ENCODE results near the gene PI16. TPM values are rescaled to one million over a fixed set of nuclear protein-coding genes. Genes with fewer than 3 reads are reported as not detected.
A peak's percentile ranks its signal among the peaks of the same experiment; 100 is the strongest.

PI16 gene
- total and polyA plus RNA-seq, 2 experiments from 2014 or later, result 227 to 390 TPM

DNA sequence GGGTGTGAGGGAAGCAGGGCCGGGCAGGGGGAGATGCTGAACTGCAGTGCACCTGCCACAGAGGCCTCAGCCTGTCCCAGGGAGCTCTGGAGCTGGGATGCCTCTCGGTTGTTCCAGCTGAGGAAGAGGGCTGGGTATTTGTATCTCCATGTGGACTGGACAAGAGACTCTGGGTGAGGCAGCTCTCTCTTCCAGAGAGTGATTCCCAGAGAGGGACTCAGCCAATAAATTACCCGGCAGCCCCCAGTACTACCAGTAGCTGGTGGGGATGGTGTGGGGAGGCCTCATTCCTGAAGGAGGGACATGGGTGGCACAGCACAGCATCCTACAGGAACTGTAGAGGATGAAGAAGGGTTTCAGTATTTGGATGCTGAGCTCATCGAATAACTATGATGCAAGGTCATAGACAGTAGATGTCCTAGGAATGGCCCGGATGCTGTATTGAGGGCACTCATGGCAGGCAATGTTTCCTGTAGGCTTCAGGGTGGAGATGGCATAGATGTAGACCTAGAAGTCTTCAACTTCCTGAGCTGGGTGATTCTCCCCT, 52.3 kb downstream of the PI16 start:
- in situ Hi-C loops (cut with MboI), result loop anchor here (10.0 kb wide), 1 partner anchor 232 kb away; no protein-coding TSS in a partner anchor
- H4K20me1 ChIP-seq (ENCODE audit: insufficient read depth), result no peaks in the 10 kb centered on the region
- WGBS, 2 experiments (ENCODE audit: low coverage in 1 of 2, low lambda C conversion rate in 2 of 2, missing lambda C conversion rate in 2 of 2), result 88 to 89% methylated on average over 5 of the region's 5 CpGs
- H3K4me1 ChIP-seq (ENCODE audit: insufficient read depth), result 0 out of 2 replicates have a peak, but pooled peaks cover 7% of the 10 kb centered on the region
- H2AFZ ChIP-seq, result no peak overlapping the region
- no peak overlapping the region for H3K4me2 ChIP-seq (ENCODE audit: unreplicated experiment)
- H3K36me3 ChIP-seq (ENCODE audit: low read depth), result no peaks in the 10 kb centered on the region
- H3K27ac ChIP-seq, result no peak overlapping the region
- H3K9ac ChIP-seq, result no peak overlapping the region
- no peaks in the 10 kb centered on the region for H3K9me3 ChIP-seq (ENCODE audit: low read depth)
- peak; percentile 57 for DNase-seq
- TF ChIP-seq EZH2phosphoT487 (IDR thresholded peaks at IDR 0.05; ENCODE audit: insufficient read depth, low read depth) (no peak), EZH2 (IDR thresholded peaks at IDR 0.05; ENCODE audit: insufficient read depth, poor library complexity, severe bottlenecking) (no peak)
- no peaks in the 10 kb centered on the region for H3K27me3 ChIP-seq (replicated peaks; ENCODE audit: insufficient read depth)
- H3K9me2 ChIP-seq (ENCODE audit: insufficient read depth), result no peaks in the 10 kb centered on the region
- H3K79me2 ChIP-seq (ENCODE audit: insufficient read depth), result no peaks in the 10 kb centered on the region
- no peak overlapping the region for H3K4me3 ChIP-seq
- H3F3A ChIP-seq (ENCODE audit: insufficient read depth), result no peaks in the 10 kb centered on the region

DNA sequence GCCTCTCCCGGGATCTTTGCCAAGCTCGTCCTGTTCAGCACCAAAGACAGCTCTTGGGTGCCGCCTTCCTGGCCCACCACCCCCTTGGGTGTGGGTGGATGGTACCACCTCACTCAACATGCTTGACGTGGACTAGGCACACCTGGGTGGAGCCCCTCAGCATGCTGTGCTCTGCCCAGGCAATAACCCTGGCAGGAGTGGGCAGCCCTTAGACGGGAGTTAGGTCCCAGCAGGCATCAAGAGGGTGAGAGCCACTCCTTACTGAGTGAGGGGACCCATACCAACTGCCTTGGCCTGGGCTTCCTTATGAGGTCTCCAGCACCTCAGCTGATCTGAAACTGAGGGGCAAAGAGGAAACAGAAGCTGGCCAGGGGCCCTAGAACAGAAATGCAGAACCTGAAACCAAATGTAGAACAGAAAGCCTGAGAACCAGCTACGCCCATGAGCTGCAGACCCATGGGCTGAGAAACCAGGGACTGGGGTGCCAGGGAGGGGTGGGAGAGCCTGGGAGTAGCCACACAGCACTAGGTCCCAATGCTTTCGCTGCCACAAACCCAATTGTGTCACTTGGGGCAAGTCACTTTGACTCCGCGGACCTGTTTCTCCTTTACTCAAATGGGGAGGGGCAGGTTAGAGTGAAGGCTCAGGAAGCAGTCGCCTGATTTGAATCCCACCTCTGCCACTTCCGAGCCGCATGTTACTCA, 53.0 kb downstream of the PI16 start:
- H4K20me1 ChIP-seq (ENCODE audit: insufficient read depth), result no peaks in the 10 kb centered on the region
- no peaks in the 10 kb centered on the region for H3K27me3 ChIP-seq (replicated peaks; ENCODE audit: insufficient read depth)
- WGBS, 2 experiments (ENCODE audit: low coverage in 1 of 2, low lambda C conversion rate in 2 of 2, missing lambda C conversion rate in 2 of 2), result 72 to 76% methylated on average over 12 of the region's 12 CpGs
- no peak overlapping the region for H2AFZ ChIP-seq
- DNase-seq, result no peak
- H3K79me2 ChIP-seq (ENCODE audit: insufficient read depth), result no peaks in the 10 kb centered on the region
- no peaks in the 10 kb centered on the region for H3F3A ChIP-seq (ENCODE audit: insufficient read depth)
- H3K9ac ChIP-seq, result no peak overlapping the region
- in situ Hi-C loops (cut with MboI), result loop anchor here (10.0 kb wide), 1 partner anchor 233 kb away; no protein-coding TSS in a partner anchor
- no peaks in the 10 kb centered on the region for H3K9me2 ChIP-seq (ENCODE audit: insufficient read depth)
- H3K4me3 ChIP-seq, result no peak overlapping the region
- no peaks in the 10 kb centered on the region for H3K9me3 ChIP-seq (ENCODE audit: low read depth)
- TF ChIP-seq EZH2phosphoT487 (IDR thresholded peaks at IDR 0.05; ENCODE audit: insufficient read depth, low read depth) (no peak), EZH2 (IDR thresholded peaks at IDR 0.05; ENCODE audit: insufficient read depth, poor library complexity, severe bottlenecking) (no peak)
- H3K4me1 ChIP-seq (ENCODE audit: insufficient read depth), result 0 out of 2 replicates have a peak, but pooled peaks cover 7% of the 10 kb centered on the region
- H3K27ac ChIP-seq, result no peak overlapping the region
- H3K4me2 ChIP-seq (ENCODE audit: unreplicated experiment), result no peak overlapping the region
- no peaks in the 10 kb centered on the region for H3K36me3 ChIP-seq (ENCODE audit: low read depth)

DNA sequence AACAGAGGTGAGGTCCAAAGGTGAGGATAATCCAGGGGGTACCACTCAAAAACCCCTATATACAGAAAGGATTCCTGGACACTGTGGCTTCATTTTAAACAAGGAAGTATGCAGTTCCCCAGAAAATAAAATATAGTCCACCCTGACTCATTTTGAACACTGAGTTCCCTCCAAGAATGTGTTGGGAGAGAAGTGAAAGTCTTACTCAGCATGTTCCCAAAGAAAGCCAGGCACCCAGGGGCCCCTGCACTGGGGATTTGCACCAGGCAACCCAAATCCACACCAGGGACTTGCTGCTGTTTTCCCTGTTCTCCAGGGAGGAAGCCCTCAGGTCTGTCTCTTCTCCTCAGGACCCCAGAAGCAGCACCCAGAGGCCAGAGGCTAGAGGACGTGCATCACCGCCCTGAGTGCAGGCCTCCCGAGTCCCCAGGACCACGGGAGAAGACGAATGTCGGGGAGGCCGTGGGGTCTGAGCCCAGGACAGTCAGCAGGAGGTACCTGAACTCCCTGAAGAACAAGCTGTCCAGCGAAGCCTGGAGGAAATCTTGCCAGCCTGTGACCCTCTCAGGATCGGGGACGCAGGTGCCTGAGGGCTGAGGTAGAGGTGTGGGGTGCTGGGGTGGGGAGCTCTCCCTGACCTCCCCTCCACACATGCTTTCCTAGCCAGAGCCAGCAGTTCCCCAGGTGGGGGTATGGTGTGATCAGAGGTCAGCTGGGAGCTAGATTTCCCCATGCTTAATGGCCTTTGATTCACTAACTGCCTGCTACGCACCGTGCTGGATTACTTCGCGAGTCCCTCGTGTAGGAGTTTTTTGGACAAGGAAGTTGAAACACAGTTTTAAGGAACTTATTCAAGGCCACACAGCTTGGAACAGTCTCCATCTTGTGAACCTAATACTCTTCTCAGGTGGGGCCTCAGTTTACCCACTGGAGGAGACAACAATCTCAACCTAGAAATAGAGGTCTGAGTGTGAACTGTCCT, 54.2 kb downstream of the PI16 start:
- 88 to 92% methylated on average over 14 to 15 of the region's 15 CpGs for WGBS, 2 experiments (ENCODE audit: low coverage in 1 of 2, low lambda C conversion rate in 2 of 2, missing lambda C conversion rate in 2 of 2)
- H3K27me3 ChIP-seq (replicated peaks; ENCODE audit: insufficient read depth), result no peaks in the 10 kb centered on the region
- no peaks in the 10 kb centered on the region for H3K36me3 ChIP-seq (ENCODE audit: low read depth)
- no peaks in the 10 kb centered on the region for H3K79me2 ChIP-seq (ENCODE audit: insufficient read depth)
- no peak overlapping the region for H2AFZ ChIP-seq
- 0 out of 2 replicates have a peak, but pooled peaks cover 7% of the 10 kb centered on the region for H3K4me1 ChIP-seq (ENCODE audit: insufficient read depth)
- no peak overlapping the region for H3K4me2 ChIP-seq (ENCODE audit: unreplicated experiment)
- TF ChIP-seq EZH2 (IDR thresholded peaks at IDR 0.05; ENCODE audit: insufficient read depth, poor library complexity, severe bottlenecking) (no peak), EZH2phosphoT487 (IDR thresholded peaks at IDR 0.05; ENCODE audit: insufficient read depth, low read depth) (no peak)
- H3K9me3 ChIP-seq (ENCODE audit: low read depth), result no peaks in the 10 kb centered on the region
- H3K9me2 ChIP-seq (ENCODE audit: insufficient read depth), result no peaks in the 10 kb centered on the region
- in situ Hi-C loops (cut with MboI), result loop anchor here (10.0 kb wide), 1 partner anchor 234 kb away; no protein-coding TSS in a partner anchor
- no peaks in the 10 kb centered on the region for H4K20me1 ChIP-seq (ENCODE audit: insufficient read depth)
- no peak overlapping the region for H3K27ac ChIP-seq
- H3K4me3 ChIP-seq, result no peak overlapping the region
- DNase-seq, result peak; percentile 15
- no peaks in the 10 kb centered on the region for H3F3A ChIP-seq (ENCODE audit: insufficient read depth)
- H3K9ac ChIP-seq, result no peak overlapping the region

DNA sequence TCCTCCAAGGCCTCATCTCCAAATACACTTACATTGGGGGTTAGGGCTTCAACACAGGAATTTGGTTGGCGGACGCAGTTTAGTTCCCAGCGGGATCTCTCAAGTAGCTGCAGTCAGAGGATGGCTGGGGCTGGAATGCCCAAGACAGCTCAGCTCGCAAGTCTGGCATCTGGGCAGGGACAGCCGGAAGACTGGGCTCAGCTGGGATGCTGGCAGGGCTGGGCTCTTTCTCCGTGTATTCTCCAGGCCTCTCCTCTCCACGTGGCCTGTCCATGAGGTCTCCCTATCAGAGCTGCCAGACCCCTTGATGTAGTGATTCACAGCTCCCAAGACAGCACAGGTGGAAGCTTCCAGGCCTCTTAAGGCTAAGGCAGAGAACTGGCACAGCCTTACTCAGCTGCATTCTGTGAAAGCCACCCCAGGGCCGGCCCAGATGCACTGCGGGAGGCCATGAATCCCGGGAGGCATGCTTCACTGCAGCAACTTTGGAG, 55.9 kb downstream of the PI16 start:
- Histone ChIP-seq H3K4me3 (no peak overlapping the region), H4K20me1 (ENCODE audit: insufficient read depth) (no peaks in the 10 kb centered on the region), H3K79me2 (ENCODE audit: insufficient read depth) (no peaks in the 10 kb centered on the region), H3K9ac (no peak overlapping the region), H2AFZ (no peak overlapping the region), H3K9me2 (ENCODE audit: insufficient read depth) (no peaks in the 10 kb centered on the region), H3K27ac (no peak overlapping the region), H3K9me3 (ENCODE audit: low read depth) (no peaks in the 10 kb centered on the region), H3K27me3 (replicated peaks; ENCODE audit: insufficient read depth) (no peaks in the 10 kb centered on the region), H3K36me3 (ENCODE audit: low read depth) (no peaks in the 10 kb centered on the region), H3K4me1 (ENCODE audit: insufficient read depth) (0 out of 2 replicates have a peak, but pooled peaks cover 7% of the 10 kb centered on the region), H3K4me2 (ENCODE audit: unreplicated experiment) (no peak overlapping the region), H3F3A (ENCODE audit: insufficient read depth) (no peaks in the 10 kb centered on the region)
- in situ Hi-C loops (cut with MboI), result no loop called here
- WGBS, 2 experiments (ENCODE audit: low coverage in 1 of 2, low lambda C conversion rate in 2 of 2, missing lambda C conversion rate in 2 of 2), result 75 to 82% methylated on average over 10 of the region's 10 CpGs
- DNase-seq, result no peak
- TF ChIP-seq EZH2phosphoT487 (IDR thresholded peaks at IDR 0.05; ENCODE audit: insufficient read depth, low read depth) (no peak), EZH2 (IDR thresholded peaks at IDR 0.05; ENCODE audit: insufficient read depth, poor library complexity, severe bottlenecking) (no peak)

All from GM23248 (cell line).